K562 (cell line): ENCODE results near the gene PHKB. TPM values are rescaled to one million over a fixed set of nuclear protein-coding genes. Genes with fewer than 3 reads are reported as not detected.

Experiments
- CCAR2 ChIP-seq: fragments of 200-400 bp; formaldehyde crosslinking; IDR thresholded peaks from 2 replicates; pipeline ENCODE4 v1.6.1; 2017; ENCODE audit warnings: mild to moderate bottlenecking, low read depth, low read length
- CREBBP ChIP-seq: IDR thresholded peaks from one replicate; pipeline ENCODE4 v1.6.1; 2012; ENCODE audit warnings: low read depth, mild to moderate bottlenecking, control low read depth, inconsistent platforms, low read length
- CREM ChIP-seq: IDR thresholded peaks from 2 replicates; pipeline ENCODE4 v1.6.1; 2014; ENCODE audit warnings: antibody characterized with exemption, low read depth
- EHMT2 ChIP-seq: fragments of 450-650 bp; IDR thresholded peaks from 2 replicates; pipeline ENCODE4 v1.6.1; 2018; ENCODE audit warnings: antibody characterized with exemption
- EP300 ChIP-seq: IDR thresholded peaks from 2 replicates; pipeline ENCODE4 v1.6.1; 2012; ENCODE audit warnings: low read length, improper control_type of control experiment
- ESRRA ChIP-seq: fragments of 450-650 bp; IDR thresholded peaks from 2 replicates; pipeline ENCODE4 v1.6.1; 2014; ENCODE audit warnings: low read depth, mild to moderate bottlenecking, moderate library complexity, borderline replicate concordance
- MBD2 ChIP-seq: sonication (generic); IDR thresholded peaks from 2 replicates; pipeline ENCODE4 v1.6.1; 2016; ENCODE audit warnings: low read depth, borderline replicate concordance
- MTA3 ChIP-seq: fragments of 450-650 bp; formaldehyde crosslinking; IDR thresholded peaks from 2 replicates; pipeline ENCODE4 v1.6.1; 2017; ENCODE audit warnings: mild to moderate bottlenecking, borderline replicate concordance
- MYC ChIP-seq, 2 experiments: fragments of 250-450 bp in 1 of 2; sonication (Bioruptor Pico) in 1 of 2; IDR thresholded peaks; 2 replicates each; pipeline versions ENCODE4 v1.5.1 to v1.6.1; 2012 to 2021; ENCODE audit warnings: low read depth in 2 of 2, borderline replicate concordance in 1 of 2, improper control_type of control experiment in 1 of 2, low read length in 1 of 2, mild to moderate bottlenecking in 1 of 2, moderate library complexity in 1 of 2
- POLR3G ChIP-seq: IDR thresholded peaks from 2 replicates; pipeline ENCODE4 v1.6.1; 2011; ENCODE audit not compliant: insufficient read length, insufficient replicate concordance; ENCODE audit errors: extremely low read depth
- PTTG1 ChIP-seq: fragments of 450-650 bp; IDR thresholded peaks from 2 replicates; pipeline ENCODE4 v1.6.1; 2016; ENCODE audit warnings: low read depth, mild to moderate bottlenecking, missing genetic modification characterization, missing compliant biosample characterization
- SETDB1 ChIP-seq: IDR thresholded peaks from one replicate; pipeline ENCODE4 v1.6.1; 2012; ENCODE audit warnings: low read length, control low read depth, inconsistent platforms
- SMARCA4 ChIP-seq: fragments of 450-650 bp; IDR thresholded peaks from 2 replicates; pipeline ENCODE4 v1.6.1; 2016
- SOX6 ChIP-seq: fragments of 450-650 bp; IDR thresholded peaks from 2 replicates; pipeline ENCODE4 v1.6.1; 2014; ENCODE audit warnings: mild to moderate bottlenecking
- TCF3 ChIP-seq: sonication (generic); formaldehyde crosslinking; IDR thresholded peaks from 2 replicates; pipeline ENCODE4 v1.4.0; 2020; ENCODE audit warnings: mild to moderate bottlenecking, missing genetic modification reagents
- ZC3H4 ChIP-seq: sonication (generic); formaldehyde crosslinking; IDR thresholded peaks from 2 replicates; pipeline ENCODE4 v1.9.0; 2021; ENCODE audit warnings: missing genetic modification reagents, borderline replicate concordance
- ZNF124 ChIP-seq: sonication (generic); formaldehyde crosslinking; IDR thresholded peaks from 2 replicates; pipeline ENCODE4 v1.8.1; 2022; ENCODE audit warnings: missing genetic modification reagents
- ZNF384 ChIP-seq: IDR thresholded peaks from 2 replicates; pipeline ENCODE4 v1.6.1; 2012; ENCODE audit warnings: low read depth, low read length, improper control_type of control experiment
- polyA plus RNA-seq, 8 experiments: library from polyadenylated mRNA; depleted of rRNA in 4 of 8; stranded (reverse) in 5 of 8; unstranded in 3 of 8; fragments of >200 nt; fragmentation: Nextera tagmentation in 2 of 8; fragmentation: Illumina TruSeq in 1 of 8; extraction: Ambion mirVana in 2 of 8; extraction: Trizol in 1 of 8; gene quantifications; 2 replicates each; pipeline versions ENCODE4 v1.2.1 to v1.2.3, GENCODE V29; 2011 to 2014; ENCODE audit warnings: inconsistent platforms in 1 of 8, missing spikeins in 1 of 8
- total RNA-seq, 7 experiments: library from RNA; depleted of rRNA in 6 of 7; stranded (reverse); fragments of >200 nt in 6 of 7; fragmentation: Illumina TruSeq in 2 of 7; extraction: Trizol in 2 of 7; gene quantifications; 2 replicates each; pipeline versions ENCODE4 v1.2.1 to v1.2.3, GENCODE V29; 2011 to 2021; ENCODE audit warnings: low replicate concordance in 1 of 7
- TF ChIP-seq, protein P1 (sequence below): fragments of 250-450 bp; sonication (Bioruptor Pico); IDR thresholded peaks from 2 replicates; pipeline ENCODE4 v1.5.0; 2021; ENCODE audit warnings: mild to moderate bottlenecking, moderate library complexity
- TF ChIP-seq, protein P2 (sequence below): sonication (generic); formaldehyde crosslinking; IDR thresholded peaks from 2 replicates; pipeline ENCODE4 v1.8.0; 2023; ENCODE audit warnings: mild to moderate bottlenecking, missing genetic modification reagents
- TF ChIP-seq, protein P3 (sequence below): sonication (generic); formaldehyde crosslinking; IDR thresholded peaks from 2 replicates; pipeline ENCODE4 v1.8.0; 2022; ENCODE audit warnings: mild to moderate bottlenecking, missing genetic modification reagents

Gene PHKB
- total and polyA plus RNA-seq, 9 of the 15 experiments (the other 6 are each of a cell fraction or from before 2014, with no cell fraction given) = 24.7 to 92.3 (median 67.0) TPM

DNA sequence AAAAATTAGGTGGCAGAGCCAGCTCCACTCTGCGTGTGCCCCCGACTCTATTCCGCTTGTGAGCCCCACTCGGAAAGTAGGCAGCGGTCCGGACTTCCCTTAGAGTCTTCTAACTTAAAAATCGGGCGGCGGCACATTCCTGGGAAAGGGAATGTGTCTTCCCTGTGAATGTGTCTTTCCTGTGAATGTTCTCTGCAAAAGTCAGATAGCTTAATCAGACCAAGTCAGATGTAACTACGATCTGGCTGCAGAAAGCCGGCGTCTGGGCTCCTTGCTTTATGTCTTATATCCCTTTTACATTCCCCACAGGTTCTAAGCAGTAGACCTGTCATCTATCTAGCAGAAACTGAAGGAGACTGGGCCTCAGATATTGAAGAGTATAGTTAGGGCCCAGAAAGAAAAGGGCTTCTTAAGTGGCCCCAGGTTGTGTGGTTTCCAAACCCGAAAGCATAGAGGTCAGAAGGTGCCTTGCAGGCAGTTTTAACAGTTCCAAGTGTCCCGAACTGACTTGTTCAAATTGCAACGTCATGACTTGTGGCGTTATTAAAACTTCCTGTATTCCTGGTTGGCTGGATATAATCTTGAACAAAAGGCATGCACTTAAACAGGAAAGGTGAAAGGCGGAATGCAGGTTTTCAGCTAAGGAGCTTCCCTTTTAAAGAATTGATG is 601 bp downstream of the PHKB start (continued):
- TF ChIP-seq, protein P1, sequence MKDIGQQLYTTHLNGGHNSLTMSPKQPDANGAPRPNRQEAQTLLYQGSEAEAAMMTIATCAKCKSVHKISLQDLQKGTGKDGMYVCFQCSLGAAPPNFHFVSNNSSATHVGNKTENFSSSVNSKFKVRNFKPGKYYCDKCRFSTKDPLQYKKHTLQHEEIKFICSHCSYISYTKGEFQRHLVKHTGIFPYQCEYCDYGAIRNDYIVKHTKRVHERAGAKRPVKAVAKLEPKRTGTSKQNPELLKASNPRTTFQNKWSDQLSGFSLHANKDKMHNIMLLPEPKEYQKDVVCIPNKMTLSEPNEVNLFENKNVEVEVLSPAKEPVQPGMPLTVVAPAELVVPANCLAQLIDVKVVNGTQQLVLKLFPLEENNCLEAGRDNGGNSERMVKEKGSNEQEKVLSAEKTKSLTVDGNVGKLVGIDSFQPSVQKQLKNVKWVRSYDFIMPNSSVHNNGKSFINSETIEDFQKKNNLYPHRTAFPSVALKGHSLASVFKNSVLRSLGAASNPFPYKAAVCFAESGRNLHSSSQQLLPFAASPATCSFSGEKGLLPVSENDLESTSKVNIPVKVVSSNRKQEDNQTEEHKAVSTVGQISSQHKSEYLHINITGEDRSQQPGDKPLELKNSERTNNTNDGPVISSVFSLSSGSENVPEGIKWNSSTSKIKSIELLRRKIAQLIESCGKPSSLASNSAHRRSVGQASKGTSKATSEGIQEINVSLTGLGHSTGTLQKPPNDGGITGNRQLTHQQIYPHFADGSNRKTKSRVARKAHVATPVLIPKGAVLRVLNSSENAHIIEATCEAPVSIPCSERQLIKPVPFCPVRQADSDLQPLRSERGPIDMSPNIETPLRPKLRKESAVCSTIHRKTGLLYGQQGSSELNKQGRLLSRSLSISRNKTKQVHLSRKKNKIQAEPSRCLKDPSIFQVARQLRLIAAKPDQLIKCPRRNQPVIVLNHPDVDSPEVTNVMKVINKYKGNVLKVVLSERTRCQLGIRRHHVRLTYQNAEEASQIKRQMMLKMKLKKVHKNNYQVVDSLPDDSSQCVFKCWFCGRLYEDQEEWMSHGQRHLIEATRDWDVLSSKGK = no peak
- TF ChIP-seq ZNF384 = no peak
- TF ChIP-seq CCAR2 = no peak
- TF ChIP-seq SMARCA4 = peak; percentile 42; the same call in 1 of the 2 replicates
- TF ChIP-seq MYC (IDR thresholded peaks at IDR 0.05; ENCODE audit: low read depth, low read length) = peak; percentile 41; the same call in 1 of the 2 replicates
- TF ChIP-seq MYC (CRISPR knock-in tag; IDR thresholded peaks at IDR 0.05; ENCODE audit: borderline replicate concordance, low read depth) = no peak
- peak; percentile 85 for TF ChIP-seq CREM
- TF ChIP-seq, protein P2, sequence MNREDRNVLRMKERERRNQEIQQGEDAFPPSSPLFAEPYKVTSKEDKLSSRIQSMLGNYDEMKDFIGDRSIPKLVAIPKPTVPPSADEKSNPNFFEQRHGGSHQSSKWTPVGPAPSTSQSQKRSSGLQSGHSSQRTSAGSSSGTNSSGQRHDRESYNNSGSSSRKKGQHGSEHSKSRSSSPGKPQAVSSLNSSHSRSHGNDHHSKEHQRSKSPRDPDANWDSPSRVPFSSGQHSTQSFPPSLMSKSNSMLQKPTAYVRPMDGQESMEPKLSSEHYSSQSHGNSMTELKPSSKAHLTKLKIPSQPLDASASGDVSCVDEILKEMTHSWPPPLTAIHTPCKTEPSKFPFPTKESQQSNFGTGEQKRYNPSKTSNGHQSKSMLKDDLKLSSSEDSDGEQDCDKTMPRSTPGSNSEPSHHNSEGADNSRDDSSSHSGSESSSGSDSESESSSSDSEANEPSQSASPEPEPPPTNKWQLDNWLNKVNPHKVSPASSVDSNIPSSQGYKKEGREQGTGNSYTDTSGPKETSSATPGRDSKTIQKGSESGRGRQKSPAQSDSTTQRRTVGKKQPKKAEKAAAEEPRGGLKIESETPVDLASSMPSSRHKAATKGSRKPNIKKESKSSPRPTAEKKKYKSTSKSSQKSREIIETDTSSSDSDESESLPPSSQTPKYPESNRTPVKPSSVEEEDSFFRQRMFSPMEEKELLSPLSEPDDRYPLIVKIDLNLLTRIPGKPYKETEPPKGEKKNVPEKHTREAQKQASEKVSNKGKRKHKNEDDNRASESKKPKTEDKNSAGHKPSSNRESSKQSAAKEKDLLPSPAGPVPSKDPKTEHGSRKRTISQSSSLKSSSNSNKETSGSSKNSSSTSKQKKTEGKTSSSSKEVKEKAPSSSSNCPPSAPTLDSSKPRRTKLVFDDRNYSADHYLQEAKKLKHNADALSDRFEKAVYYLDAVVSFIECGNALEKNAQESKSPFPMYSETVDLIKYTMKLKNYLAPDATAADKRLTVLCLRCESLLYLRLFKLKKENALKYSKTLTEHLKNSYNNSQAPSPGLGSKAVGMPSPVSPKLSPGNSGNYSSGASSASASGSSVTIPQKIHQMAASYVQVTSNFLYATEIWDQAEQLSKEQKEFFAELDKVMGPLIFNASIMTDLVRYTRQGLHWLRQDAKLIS (CRISPR knock-in tag) = peak; percentile 87
- TF ChIP-seq SOX6 = peak; percentile 72
- TF ChIP-seq CREBBP = no peak
- peak; percentile 84 for TF ChIP-seq EP300
- peak; percentile 59 for TF ChIP-seq TCF3 (CRISPR knock-in tag)
- TF ChIP-seq ESRRA = no peak; the same call in 1 of the 2 replicates
- no peak for TF ChIP-seq POLR3G
- peak; percentile 32; the same call in 1 of the 2 replicates for TF ChIP-seq ZC3H4 (CRISPR knock-in tag)
- no peak for TF ChIP-seq SETDB1
- TF ChIP-seq MBD2 = no peak
- TF ChIP-seq ZNF124 (CRISPR knock-in tag) = no peak
- no peak for TF ChIP-seq PTTG1 (tag)
- no peak for TF ChIP-seq EHMT2
- TF ChIP-seq, protein P3, sequence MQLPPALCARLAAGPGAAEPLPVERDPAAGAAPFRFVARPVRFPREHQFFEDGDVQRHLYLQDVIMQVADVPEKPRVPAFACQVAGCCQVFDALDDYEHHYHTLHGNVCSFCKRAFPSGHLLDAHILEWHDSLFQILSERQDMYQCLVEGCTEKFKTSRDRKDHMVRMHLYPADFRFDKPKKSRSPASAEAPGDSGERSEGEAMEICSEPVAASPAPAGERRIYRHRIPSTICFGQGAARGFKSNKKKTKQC = no peak
- TF ChIP-seq MTA3 = peak; percentile 68
